Activated CD8-positive, alpha-beta memory T cell treated with anti-CD3 and anti-CD28 coated beads for 1 hour (primary cell): ENCODE measurements around the gene ROR2.

Source experiments
- DNase-seq, 2 donors: peaks; one replicate each; pipeline ENCODE4 v3.0.0-alpha.2; 2020; ENCODE audit warnings: low read depth in 1 of 2; ENCODE audit errors: extremely low read depth in 1 of 2

Gene ROR2

GRCh38 chr9:91948597-91949391 lies 1.2 kb downstream of the ROR2 start:
- no peak for DNase-seq

GRCh38 chr9:91948101-91948596 lies 1.9 kb downstream of the ROR2 start:
- DNase-seq, result no peak

- DNase-seq, result no peak
Measured at GRCh38 chr9:91946653-91947488, 3.2 kb downstream of the ROR2 start.

- DNase-seq, result no peak
Measured at GRCh38 chr9:91946196-91946595, 3.8 kb downstream of the ROR2 start.

- DNase-seq, result no peak
Measured at GRCh38 chr9:91945277-91946085, 4.5 kb downstream of the ROR2 start.

- no peak for DNase-seq
Measured at GRCh38 chr9:91944711-91945110, 5.3 kb downstream of the ROR2 start.

- DNase-seq, result no peak
Measured at GRCh38 chr9:91943478-91944470, 6.3 kb downstream of the ROR2 start.

GRCh38 chr9:91942201-91942600 lies 7.8 kb downstream of the ROR2 start:
- DNase-seq, result no peak

- DNase-seq, result no peak
Measured at GRCh38 chr9:91939978-91940377, 10.1 kb downstream of the ROR2 start.

GRCh38 chr9:91937727-91938126 lies 12.3 kb downstream of the ROR2 start:
- DNase-seq, result no peak

GRCh38 chr9:91937056-91937455 lies 13.0 kb downstream of the ROR2 start:
- DNase-seq, result no peak

- DNase-seq, result no peak
Measured at GRCh38 chr9:91935805-91936514, 14.1 kb downstream of the ROR2 start.

- DNase-seq, result no peak
Measured at GRCh38 chr9:91935066-91935749, 14.8 kb downstream of the ROR2 start.

- DNase-seq, result no peak
Measured at GRCh38 chr9:91934654-91935053, 15.4 kb downstream of the ROR2 start.

- no peak for DNase-seq
Measured at GRCh38 chr9:91933556-91934352, 16.3 kb downstream of the ROR2 start.

GRCh38 chr9:91930475-91930874 lies 19.6 kb downstream of the ROR2 start:
- no peak for DNase-seq

GRCh38 chr9:91929331-91929730 lies 20.7 kb downstream of the ROR2 start:
- DNase-seq, result no peak
